Ectodermal cell (in vitro differentiated cells): ENCODE data around the gene PKP4.

Experiments used
- H3K27ac ChIP-seq: 2 replicates; pipeline ENCODE4 v1.7.0; 2013; ENCODE audit warnings: mild to moderate bottlenecking, low read depth, low read length; ENCODE audit not compliant: insufficient read depth, poor library complexity, severe bottlenecking
- H3K27me3 ChIP-seq: 2 replicates; pipeline ENCODE4 v1.7.0; 2013; ENCODE audit warnings: mild to moderate bottlenecking, low read length; ENCODE audit not compliant: insufficient read depth, control insufficient read depth, poor library complexity, severe bottlenecking
- H3K36me3 ChIP-seq: one replicate; pipeline ENCODE4 v1.7.0; 2013; ENCODE audit warnings: low read length; ENCODE audit not compliant: control insufficient read depth, insufficient read depth
- H3K4me1 ChIP-seq: one replicate; pipeline ENCODE4 v1.7.0; 2013; ENCODE audit warnings: low read length; ENCODE audit not compliant: control insufficient read depth, insufficient read depth
- H3K4me3 ChIP-seq: 2 replicates; pipeline ENCODE4 v1.7.0; 2013; ENCODE audit warnings: low read depth, low read length, control low read depth; ENCODE audit not compliant: insufficient read depth
- H3K9me3 ChIP-seq: 2 replicates; pipeline ENCODE4 v1.7.0; 2013; ENCODE audit warnings: mild to moderate bottlenecking, low read length, moderate library complexity; ENCODE audit not compliant: control insufficient read depth
- WGBS, 2 experiments: methylation state at CpG; one replicate each; pipeline ENCODE4 v1.1.7; 2013; ENCODE audit warnings: missing lambda C conversion rate in 2 of 2; 5-methylcytosine and 5-hydroxymethylcytosine counted together

PKP4 gene

DNA sequence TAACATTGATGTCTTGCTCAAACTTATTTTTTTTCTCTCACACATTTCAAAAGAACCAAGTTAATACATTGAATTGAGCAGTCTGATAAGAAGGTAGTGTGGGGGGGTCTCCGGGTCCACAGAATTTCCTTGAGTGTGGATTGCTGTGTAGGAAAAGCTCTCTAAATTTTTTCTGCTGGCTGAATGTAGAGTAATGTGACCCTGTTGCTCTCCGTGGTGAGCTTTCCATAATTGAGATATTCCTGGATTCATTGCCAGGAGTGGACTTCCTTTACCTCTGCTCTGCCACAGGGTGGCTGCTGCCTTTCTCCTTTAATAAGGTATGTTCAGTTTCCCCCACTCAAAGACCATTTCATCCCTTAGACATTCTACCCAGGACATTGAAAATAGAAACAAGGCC lies 50.9 kb downstream of the PKP4 start:
- WGBS, 2 experiments: 90 to 91% methylated on average over 2 of the region's 2 CpGs
- H3K9me3 ChIP-seq: no peaks in the 10 kb centered on the region
- no peaks in the 10 kb centered on the region for H3K27me3 ChIP-seq
- H3K4me3 ChIP-seq: no peak overlapping the region
- no peaks in the 10 kb centered on the region for H3K36me3 ChIP-seq
- H3K27ac ChIP-seq: no peak overlapping the region
- H3K4me1 ChIP-seq: no peaks in the 10 kb centered on the region

DNA sequence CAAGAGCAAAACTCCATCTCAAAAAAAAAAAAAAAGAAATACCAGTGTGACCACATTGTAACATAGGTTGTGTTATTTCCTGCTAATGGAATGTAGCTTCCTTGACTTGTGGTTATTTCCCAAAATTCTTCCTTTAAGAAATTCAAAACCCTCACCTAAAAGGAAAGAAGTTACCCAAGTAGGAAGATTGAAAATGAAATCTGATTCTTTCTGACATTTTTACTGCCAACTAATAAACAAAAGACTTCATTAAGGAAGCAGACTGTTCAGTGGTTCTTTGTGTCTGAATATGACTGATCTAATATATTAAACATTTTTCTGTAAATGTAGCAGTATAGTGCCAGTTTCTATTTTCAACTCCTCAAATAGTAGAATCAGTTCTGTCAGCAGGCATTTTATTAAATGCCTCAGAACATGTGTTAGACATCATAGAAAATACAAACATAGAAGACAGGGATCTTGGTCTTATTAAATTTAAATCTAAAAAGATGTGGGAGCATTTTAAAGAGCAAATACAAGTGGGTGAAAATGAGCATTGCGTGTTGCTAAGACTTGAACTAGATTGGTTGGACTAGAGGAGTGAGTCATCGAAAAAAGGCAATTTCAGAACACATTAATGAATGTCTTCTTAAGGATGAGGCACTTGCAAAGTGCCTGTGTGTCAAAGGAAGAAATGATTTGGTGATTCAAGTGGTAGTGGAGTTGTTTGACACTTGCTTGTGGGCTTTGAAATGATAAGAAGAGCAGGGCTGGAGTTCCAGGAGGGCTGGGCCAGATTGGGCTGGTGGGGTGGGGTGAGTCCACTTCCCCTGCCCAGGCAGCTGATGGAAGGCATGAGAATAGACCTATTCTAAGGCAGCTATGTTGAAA lies 53.4 kb downstream of the PKP4 start:
- no peaks in the 10 kb centered on the region for H3K36me3 ChIP-seq
- no peaks in the 10 kb centered on the region for H3K4me1 ChIP-seq
- H3K4me3 ChIP-seq: no peak overlapping the region
- 91 to 97% methylated on average over 2 of the region's 2 CpGs for WGBS, 2 experiments
- H3K27me3 ChIP-seq: no peaks in the 10 kb centered on the region
- no peaks in the 10 kb centered on the region for H3K9me3 ChIP-seq
- no peak overlapping the region for H3K27ac ChIP-seq

DNA sequence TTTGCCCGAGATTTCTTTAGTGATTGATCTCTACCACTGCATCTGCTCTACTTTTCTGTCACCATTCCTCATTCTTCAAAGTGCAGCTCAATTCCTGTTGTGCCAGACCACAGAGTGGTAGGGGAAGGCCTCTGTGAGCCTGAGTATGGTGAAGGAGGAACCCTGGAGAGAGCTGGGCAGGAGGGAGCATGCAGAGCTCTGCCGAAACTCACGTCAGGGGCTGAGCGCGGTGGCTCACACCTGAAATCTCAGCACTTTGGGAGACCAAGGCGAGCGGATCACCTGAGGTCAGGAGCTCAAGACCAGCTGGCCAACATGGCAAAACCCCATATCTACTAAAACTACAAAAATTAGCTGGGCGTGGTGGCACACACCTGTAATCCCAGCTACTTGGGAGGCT lies 54.1 kb downstream of the PKP4 start:
- WGBS, 2 experiments: 88 to 95% methylated on average over 8 of the region's 8 CpGs
- no peak overlapping the region for H3K27ac ChIP-seq
- no peaks in the 10 kb centered on the region for H3K9me3 ChIP-seq

GRCh38 chr2:158511706-158512105 lies 55.0 kb downstream of the PKP4 start:
- H3K27me3 ChIP-seq: no peaks in the 10 kb centered on the region

More for the DNA sequence above, 54.1 kb downstream of the PKP4 start:
- Histone ChIP-seq H3K4me3 (no peak overlapping the region), H3K36me3 (no peaks in the 10 kb centered on the region), H3K27me3 (no peaks in the 10 kb centered on the region), H3K4me1 (no peaks in the 10 kb centered on the region)

DNA sequence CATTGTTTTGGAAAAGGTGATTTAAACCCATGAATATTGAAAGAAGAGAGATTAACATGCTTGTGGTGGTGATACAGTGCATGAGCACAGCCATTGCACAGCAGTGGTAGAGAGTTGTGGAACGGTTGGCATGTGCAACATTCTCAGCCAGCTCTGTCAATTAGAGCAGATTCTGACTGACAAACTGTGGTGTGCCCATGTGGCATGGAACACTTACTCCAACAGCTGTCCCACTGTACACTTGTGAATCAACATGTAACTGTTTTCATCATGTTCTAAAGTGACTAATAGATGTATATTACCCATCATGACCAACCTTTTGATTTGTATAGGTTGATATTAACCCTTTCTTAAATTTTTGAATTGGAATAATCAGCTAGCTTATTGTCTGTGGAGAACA lies 55.6 kb downstream of the PKP4 start:
- H3K9me3 ChIP-seq: no peaks in the 10 kb centered on the region
- WGBS, 2 experiments: 88 to 100% methylated on average over 1 of the region's 1 CpG
- no peaks in the 10 kb centered on the region for H3K27me3 ChIP-seq
- H3K36me3 ChIP-seq: no peaks in the 10 kb centered on the region
- no peak overlapping the region for H3K27ac ChIP-seq
- H3K4me1 ChIP-seq: no peaks in the 10 kb centered on the region
- no peak overlapping the region for H3K4me3 ChIP-seq

More at GRCh38 chr2:158511706-158512105, 55.0 kb downstream of the PKP4 start:
- Histone ChIP-seq H3K4me3 (no peak overlapping the region), H3K27ac (no peak overlapping the region), H3K9me3 (no peaks in the 10 kb centered on the region), H3K4me1 (no peaks in the 10 kb centered on the region), H3K36me3 (no peaks in the 10 kb centered on the region)

- Histone ChIP-seq H3K4me1 (no peaks in the 10 kb centered on the region), H3K4me3 (no peak overlapping the region), H3K27ac (no peak overlapping the region), H3K36me3 (no peaks in the 10 kb centered on the region), H3K9me3 (no peaks in the 10 kb centered on the region), H3K27me3 (no peaks in the 10 kb centered on the region)
- 83 to 87% methylated on average over 2 to 5 of the region's 5 CpGs for WGBS, 2 experiments
Observed at GRCh38 chr2:158513841-158514240, 57.1 kb downstream of the PKP4 start.

DNA sequence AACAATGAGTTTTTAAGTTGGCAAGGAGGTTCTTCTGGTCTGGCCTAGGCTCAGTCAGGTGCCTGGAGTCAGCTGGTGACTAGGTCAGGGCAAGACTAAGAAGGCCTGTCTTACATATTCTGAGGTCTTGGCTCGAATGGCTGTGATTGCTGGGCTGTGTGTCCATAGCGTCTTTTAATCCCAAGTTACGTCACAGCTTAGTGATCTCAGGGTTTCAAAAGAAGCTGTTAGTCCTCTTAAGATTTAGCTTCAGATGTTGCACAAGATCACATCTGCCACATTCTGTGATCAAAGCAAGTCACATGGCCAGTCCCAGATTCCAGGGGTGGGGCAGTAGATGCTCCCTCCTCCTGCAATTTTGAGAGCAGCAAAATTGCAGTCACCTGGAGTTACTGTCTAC lies 61.3 kb downstream of the PKP4 start:
- no peak overlapping the region for H3K27ac ChIP-seq
- H3K9me3 ChIP-seq: no peaks in the 10 kb centered on the region
- no peaks in the 10 kb centered on the region for H3K36me3 ChIP-seq
- H3K4me1 ChIP-seq: no peaks in the 10 kb centered on the region
- no peaks in the 10 kb centered on the region for H3K27me3 ChIP-seq
- WGBS, 2 experiments: 82 to 88% methylated on average over 3 of the region's 3 CpGs
- no peak overlapping the region for H3K4me3 ChIP-seq

GRCh38 chr2:158519481-158519880 lies 62.7 kb downstream of the PKP4 start:
- Histone ChIP-seq H3K9me3 (no peaks in the 10 kb centered on the region), H3K36me3 (no peaks in the 10 kb centered on the region), H3K4me1 (no peaks in the 10 kb centered on the region), H3K4me3 (no peak overlapping the region), H3K27ac (no peak overlapping the region), H3K27me3 (no peaks in the 10 kb centered on the region)
- WGBS, 2 experiments: 95 to 100% methylated on average over 1 to 2 of the region's 2 CpGs

GRCh38 chr2:158529379-158530259 lies 72.9 kb downstream of the PKP4 start:
- Histone ChIP-seq H3K4me1 (peaks cover 3% of the 10 kb centered on the region), H3K36me3 (no peaks in the 10 kb centered on the region), H3K9me3 (no peaks in the 10 kb centered on the region), H3K27ac (no peak overlapping the region), H3K4me3 (no peak overlapping the region), H3K27me3 (no peaks in the 10 kb centered on the region)
- WGBS, 2 experiments: 91 to 92% methylated on average over 3 to 4 of the region's 4 CpGs

GRCh38 chr2:158530829-158531228 lies 74.1 kb downstream of the PKP4 start:
- Histone ChIP-seq H3K36me3 (no peaks in the 10 kb centered on the region), H3K9me3 (no peaks in the 10 kb centered on the region), H3K27ac (no peak overlapping the region), H3K27me3 (no peaks in the 10 kb centered on the region), H3K4me1 (peaks cover 3% of the 10 kb centered on the region), H3K4me3 (no peak overlapping the region)
- WGBS, 2 experiments: 84 to 93% methylated on average over 1 of the region's 1 CpG
